GM21360 (cell line): ENCODE results near the gene EIF4E2.

Experiments
- ATAC-seq: cut with Tn5 transposase; IDR thresholded peaks from one replicate; pipeline ENCODE4 v1.9.1; 2021; ENCODE audit warnings: mild to moderate bottlenecking, moderate library complexity; ENCODE audit not compliant: unreplicated experiment

Gene EIF4E2, protein sequence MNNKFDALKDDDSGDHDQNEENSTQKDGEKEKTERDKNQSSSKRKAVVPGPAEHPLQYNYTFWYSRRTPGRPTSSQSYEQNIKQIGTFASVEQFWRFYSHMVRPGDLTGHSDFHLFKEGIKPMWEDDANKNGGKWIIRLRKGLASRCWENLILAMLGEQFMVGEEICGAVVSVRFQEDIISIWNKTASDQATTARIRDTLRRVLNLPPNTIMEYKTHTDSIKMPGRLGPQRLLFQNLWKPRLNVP

GRCh38 chr2:232550354-232551249 lies at the start of gene EIF4E2, which contains the start of gene TIGD1:
Gene EIF4E2 (plus strand): TSS chr2:232550689. CDS start chr2:232550725, 36 bp downstream.
Gene TIGD1 (minus strand): TSS chr2:232550557. CDS start chr2:232549882, 675 bp downstream.
- peak; percentile 90 for ATAC-seq

GRCh38 chr2:232501331-232501771 lies 49.1 kb upstream of the EIF4E2 start:
- no peak for ATAC-seq

- ATAC-seq, result no peak
These were observed 48.6 kb upstream of the EIF4E2 start for GRCh38 chr2:232501794-232502390.

DNA sequence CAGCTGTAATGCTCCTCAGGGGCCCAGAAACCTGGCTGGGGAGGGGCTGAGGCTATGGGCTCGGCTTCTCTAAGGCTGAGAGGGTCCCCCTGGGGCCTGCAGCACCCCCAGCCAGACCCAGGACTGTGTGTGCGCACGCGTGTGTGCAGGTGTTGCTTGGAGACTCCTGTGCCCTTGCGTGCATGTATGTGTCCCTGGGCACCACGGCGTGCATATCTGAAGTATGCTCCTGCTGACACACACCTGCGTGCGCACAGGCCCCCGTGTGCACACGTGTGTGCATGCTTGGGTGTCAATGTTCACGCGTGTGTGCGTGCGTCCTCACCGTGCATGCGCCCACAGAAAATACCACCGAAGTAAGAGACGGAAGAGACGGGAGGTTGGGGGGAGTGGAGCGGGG lies 48.0 kb upstream of the EIF4E2 start:
- ATAC-seq, result no peak

DNA sequence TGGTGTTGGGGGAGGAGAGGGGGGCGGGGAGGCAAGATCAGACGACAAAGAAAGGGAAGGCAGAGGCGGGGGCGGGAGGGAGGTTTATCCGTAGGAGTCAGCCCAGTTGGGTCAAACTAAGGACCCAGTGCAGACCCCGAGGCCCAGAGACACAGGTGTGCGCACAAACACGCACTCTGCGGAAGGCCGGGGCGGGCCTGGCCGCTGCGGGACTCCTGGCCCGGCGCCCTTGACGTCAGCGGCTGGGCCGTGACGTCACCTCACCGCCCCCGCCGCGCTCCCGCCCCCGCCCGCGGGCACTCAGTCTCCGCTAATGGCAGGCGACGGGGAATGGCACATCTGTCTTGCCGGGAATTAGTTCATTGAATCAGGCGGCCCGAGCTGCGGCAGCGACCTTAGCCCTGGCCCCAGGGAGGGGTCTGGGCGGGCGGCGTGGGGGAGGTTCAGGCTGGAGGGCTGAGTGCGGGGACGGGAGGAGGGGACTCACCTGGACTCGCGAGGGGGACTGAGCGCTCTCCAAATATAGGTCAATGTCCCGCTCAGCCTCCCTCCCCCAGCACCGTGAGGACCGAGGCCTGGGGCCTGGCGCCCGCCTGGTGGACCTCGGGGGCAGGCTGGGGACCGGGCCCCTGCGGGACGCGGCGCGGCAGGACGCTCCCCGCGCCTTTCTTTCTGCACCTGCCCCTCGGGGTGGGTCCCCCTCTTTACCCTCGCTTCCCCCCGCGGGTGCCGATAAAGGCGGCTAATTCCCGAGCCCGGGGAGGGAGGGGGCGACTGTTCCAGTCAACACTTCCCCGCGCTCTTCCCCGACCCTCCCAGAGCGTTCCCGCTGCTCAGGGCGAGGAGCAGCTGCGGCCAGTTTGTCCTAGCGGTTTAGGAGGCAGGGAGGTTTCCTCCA lies 47.3 kb upstream of the EIF4E2 start:
- no peak for ATAC-seq

GRCh38 chr2:232503809-232504323 lies 46.6 kb upstream of the EIF4E2 start:
- ATAC-seq, result no peak

DNA sequence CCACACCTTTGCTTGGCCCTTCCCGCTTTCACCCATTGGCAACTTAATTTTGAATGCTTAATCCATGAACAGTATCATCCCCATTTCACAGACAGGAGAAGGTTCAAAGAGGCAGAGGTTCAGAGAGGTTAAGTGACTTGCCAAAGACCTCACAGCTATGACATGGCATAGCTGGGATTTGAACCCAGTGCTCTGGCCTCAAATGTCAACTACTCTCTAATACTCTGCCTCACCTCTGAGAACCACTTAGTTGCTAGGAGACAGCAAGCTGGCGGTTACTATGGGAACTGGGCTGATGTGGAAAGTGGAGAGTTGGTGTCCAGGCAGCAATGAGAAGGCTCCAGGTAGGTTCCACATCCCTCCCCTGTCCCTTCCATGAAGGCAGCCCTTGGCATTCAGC lies 46.1 kb upstream of the EIF4E2 start:
- no peak for ATAC-seq

DNA sequence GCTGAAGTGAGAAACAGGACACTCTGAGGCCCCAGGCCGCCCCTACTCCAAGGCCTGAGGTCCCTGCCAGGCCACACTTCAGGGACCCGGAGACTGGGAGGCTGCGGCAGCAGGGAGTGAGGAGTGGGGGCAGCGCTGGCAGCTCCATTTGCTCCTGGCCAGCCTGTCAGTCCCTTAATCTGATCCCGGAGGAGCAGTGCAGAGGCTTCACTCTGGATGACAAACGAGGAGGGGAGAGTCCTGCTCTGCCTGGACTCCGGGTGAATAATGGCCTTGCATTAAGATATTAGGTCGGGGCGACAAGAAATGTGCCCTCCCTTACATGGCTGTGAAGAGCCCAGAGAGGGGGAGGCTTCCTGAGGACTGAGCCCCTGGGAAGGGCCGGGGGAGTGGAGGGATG lies 44.6 kb upstream of the EIF4E2 start:
- ATAC-seq, result no peak

- no peak for ATAC-seq
These were observed 43.8 kb upstream of the EIF4E2 start for GRCh38 chr2:232506709-232507108.

DNA sequence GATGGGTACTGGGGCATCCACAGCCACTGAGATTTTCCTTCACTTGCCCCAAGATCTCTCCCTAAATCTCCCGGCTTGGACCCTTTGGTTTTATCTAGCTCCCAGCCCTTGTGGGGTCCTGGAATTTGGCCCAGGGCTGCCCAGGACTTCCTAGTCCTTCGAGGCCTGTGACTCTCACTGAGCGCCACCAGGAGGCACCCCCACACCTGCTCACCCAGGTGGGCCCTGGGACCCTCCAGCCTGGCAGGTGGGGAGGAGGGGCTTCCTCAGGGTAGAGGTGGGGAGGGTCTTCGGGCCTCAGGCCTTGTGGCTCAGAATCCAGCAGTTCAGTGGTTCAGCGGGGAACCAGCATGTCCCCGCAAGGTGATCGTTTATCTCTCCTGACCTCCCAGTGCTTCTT lies 42.2 kb upstream of the EIF4E2 start:
- no peak for ATAC-seq

DNA sequence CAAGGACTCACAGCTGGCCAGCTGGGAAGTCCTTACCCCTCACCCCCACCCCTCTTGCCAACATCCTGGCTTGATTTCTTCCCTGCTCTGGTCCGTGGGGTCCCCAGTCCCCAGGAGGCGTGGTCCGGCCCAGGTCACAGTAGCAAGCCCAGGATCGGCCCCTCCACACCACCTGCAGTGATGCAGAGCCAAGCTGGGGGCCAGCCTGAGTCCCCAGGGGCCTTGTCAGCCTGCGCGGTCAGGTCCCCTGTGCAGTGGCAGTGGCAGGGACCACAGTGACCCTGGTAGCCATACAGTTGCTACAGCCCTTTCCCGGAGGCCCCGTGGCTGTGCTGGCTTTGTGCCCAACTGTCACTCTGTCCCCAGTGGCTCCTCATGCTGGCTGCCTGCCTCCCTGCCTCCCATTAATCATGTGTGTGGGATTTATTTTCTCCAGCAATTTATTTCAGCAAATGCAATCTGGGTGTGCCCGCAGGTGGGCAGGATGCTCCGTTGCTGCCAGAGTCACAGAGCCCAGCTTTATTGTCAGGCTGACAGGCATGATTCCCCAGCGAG lies 39.1 kb upstream of the EIF4E2 start:
- no peak for ATAC-seq

- no peak for ATAC-seq
These were observed 37.9 kb upstream of the EIF4E2 start for GRCh38 chr2:232512602-232513001.

- ATAC-seq, result no peak
These were observed 37.1 kb upstream of the EIF4E2 start for GRCh38 chr2:232513353-232513752.

DNA sequence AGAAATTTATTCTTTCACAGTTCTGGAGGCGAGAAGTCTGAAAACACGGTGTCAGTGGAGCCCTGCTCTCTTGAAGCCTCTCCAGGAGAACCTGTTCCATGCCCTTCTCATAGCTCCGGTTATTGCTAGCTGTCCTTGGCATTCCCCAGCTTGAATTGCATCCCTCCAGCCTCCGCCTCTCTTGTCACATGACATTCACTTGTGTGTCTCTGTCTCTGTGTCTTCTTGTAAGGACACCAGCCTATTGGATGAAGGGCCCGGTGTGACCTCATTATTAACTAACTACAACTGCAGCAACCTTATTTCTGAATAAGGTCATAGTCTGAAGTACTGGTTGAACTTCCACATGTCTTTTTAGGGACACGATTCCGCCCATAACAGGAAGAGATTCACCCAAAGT lies 34.9 kb upstream of the EIF4E2 start:
- no peak for ATAC-seq

GRCh38 chr2:232516551-232516950 lies 33.9 kb upstream of the EIF4E2 start:
- no peak for ATAC-seq

GRCh38 chr2:232518844-232519243 lies 31.6 kb upstream of the EIF4E2 start:
- no peak for ATAC-seq

- ATAC-seq, result no peak
These were observed 30.7 kb upstream of the EIF4E2 start, which contains the start of gene PRSS56 for GRCh38 chr2:232519581-232520438. Gene PRSS56 (plus strand): TSS chr2:232520388. CDS start chr2:232520599, 211 bp downstream.

GRCh38 chr2:232520489-232520888 lies 30.0 kb upstream of the EIF4E2 start:
- no peak for ATAC-seq

GRCh38 chr2:232521098-232521497 lies 29.4 kb upstream of the EIF4E2 start:
- ATAC-seq, result no peak
